Neural cell (in vitro differentiated cells): Measurements from ENCODE around the gene PAK4.

Source experiments
- CTCF ChIP-seq: fragments of 450-650 bp; IDR thresholded peaks from 2 replicates; pipeline ENCODE4 v1.5.1; 2014; ENCODE audit warnings: antibody characterized with exemption, mild to moderate bottlenecking, moderate library complexity; ENCODE audit not compliant: poor library complexity, severe bottlenecking
- EP300 ChIP-seq: fragments of 450-650 bp; conservative IDR thresholded peaks from 2 replicates; pipeline ENCODE4 v1.6.1; 2014; ENCODE audit warnings: antibody characterized with exemption, mild to moderate bottlenecking, moderate library complexity; ENCODE audit not compliant: poor library complexity, severe bottlenecking
- EZH2 ChIP-seq: fragments of 200-600, 300-800 bp; shearing (Covaris generic), sonication (generic); IDR thresholded peaks from 2 replicates; pipeline ENCODE4 v1.6.1; 2014; ENCODE audit warnings: antibody characterized with exemption, low read length, borderline replicate concordance, mild to moderate bottlenecking; ENCODE audit not compliant: insufficient read depth, poor library complexity, severe bottlenecking
- MXI1 ChIP-seq: fragments of 450-650 bp; conservative IDR thresholded peaks from 2 replicates; pipeline ENCODE4 v1.6.1; 2014; ENCODE audit warnings: antibody characterized with exemption, mild to moderate bottlenecking; ENCODE audit not compliant: poor library complexity, severe bottlenecking
- POLR2AphosphoS5 ChIP-seq: IDR thresholded peaks from 2 replicates; pipeline ENCODE4 v1.6.1; 2012
- REST ChIP-seq: IDR thresholded peaks from 2 replicates; pipeline ENCODE4 v1.6.1; 2012; ENCODE audit warnings: borderline replicate concordance
- SMC3 ChIP-seq: fragments of 450-650 bp; conservative IDR thresholded peaks from 2 replicates; pipeline ENCODE4 v1.6.1; 2014; ENCODE audit warnings: antibody characterized with exemption, mild to moderate bottlenecking, moderate library complexity; ENCODE audit not compliant: poor library complexity
- TAF1 ChIP-seq: IDR thresholded peaks from 2 replicates; pipeline ENCODE4 v1.6.1; 2012; ENCODE audit warnings: low read depth

- TF ChIP-seq CTCF (no peak), REST (no peak), MXI1 (no peak), TAF1 (no peak), POLR2AphosphoS5 (no peak), EP300 (no peak), EZH2 (no peak), SMC3 (no peak)
Observed at GRCh38 chr19:39127812-39128515, 2.4 kb downstream of the PAK4 start.
